HepG2 (cell line): Measurements from ENCODE around the gene WDR6. TPM values are rescaled to one million over a fixed set of nuclear protein-coding genes. Genes with fewer than 3 reads are reported as not detected.
A peak's percentile ranks its signal among the peaks of the same experiment; 100 is the strongest.

Source experiments
- ELF3 ChIP-seq: IDR thresholded peaks from 2 replicates; pipeline ENCODE4 v1.6.1; 2016; ENCODE audit warnings: missing genetic modification reagents, missing compliant biosample characterization
- KDM2A ChIP-seq: sonication (generic); formaldehyde crosslinking; IDR thresholded peaks from 2 replicates; pipeline ENCODE4 v1.4.0; 2020; ENCODE audit warnings: low read depth, missing genetic modification reagents, borderline replicate concordance
- PITX1 ChIP-seq: sonication (generic); formaldehyde crosslinking; IDR thresholded peaks from 2 replicates; pipeline ENCODE4 v1.5.1; 2020; ENCODE audit warnings: mild to moderate bottlenecking, missing genetic modification reagents
- RBM22 ChIP-seq: fragments of 200-400 bp; formaldehyde crosslinking; optimal IDR thresholded peaks from 2 replicates; pipeline ENCODE3; 2017; ENCODE audit warnings: mild to moderate bottlenecking, low read length, moderate library complexity
- SKI ChIP-seq: fragments of 450-650 bp; IDR thresholded peaks from one replicate; pipeline ENCODE4 v1.6.1; 2018; ENCODE audit warnings: mild to moderate bottlenecking; ENCODE audit not compliant: partially characterized antibody
- SP1 ChIP-seq, 2 experiments: fragments of 450-650 bp in 1 of 2; sonication (generic) in 1 of 2; formaldehyde crosslinking in 1 of 2; IDR thresholded peaks; 2 replicates each; pipeline versions ENCODE4 v1.4.0 to v1.6.1; 2016 to 2020; ENCODE audit warnings: missing genetic modification reagents in 1 of 2
- TGIF2 ChIP-seq: IDR thresholded peaks from 2 replicates; pipeline ENCODE4 v1.6.1; 2016; ENCODE audit warnings: control low read depth, missing compliant biosample characterization
- ZNF335 ChIP-seq: sonication (generic); formaldehyde crosslinking; IDR thresholded peaks from 2 replicates; pipeline ENCODE4 v1.4.0; 2020; ENCODE audit warnings: missing genetic modification reagents
- ZNF350 ChIP-seq: sonication (generic); formaldehyde crosslinking; IDR thresholded peaks from 2 replicates; pipeline ENCODE4 v1.4.0; 2020; ENCODE audit warnings: mild to moderate bottlenecking, low read depth, missing genetic modification reagents, borderline replicate concordance
- ZNF556 ChIP-seq: sonication (generic); formaldehyde crosslinking; IDR thresholded peaks from 2 replicates; pipeline ENCODE4 v1.4.0; 2020; ENCODE audit warnings: mild to moderate bottlenecking, missing genetic modification reagents, borderline replicate concordance
- ZNF557 ChIP-seq: sonication (generic); formaldehyde crosslinking; IDR thresholded peaks from 2 replicates; pipeline ENCODE4 v1.4.0; 2020; ENCODE audit warnings: missing genetic modification reagents
- ZNF564 ChIP-seq: sonication (generic); formaldehyde crosslinking; IDR thresholded peaks from 2 replicates; pipeline ENCODE4 v1.8.1; 2023; ENCODE audit warnings: mild to moderate bottlenecking, missing genetic modification reagents
- ZNF761 ChIP-seq: sonication (generic); formaldehyde crosslinking; conservative IDR thresholded peaks from 2 replicates; pipeline ENCODE4 v1.4.0; 2020; ENCODE audit warnings: mild to moderate bottlenecking, missing genetic modification reagents
- polyA plus RNA-seq, 8 experiments: library from polyadenylated mRNA; depleted of rRNA in 3 of 8; stranded (reverse) in 7 of 8; unstranded in 1 of 8; fragments of >200 nt; fragmentation: Illumina TruSeq in 4 of 8; extraction: Trizol in 4 of 8; gene quantifications; 2 replicates each; pipeline versions ENCODE4 v1.2.1 to v1.2.3, GENCODE V29; 2011 to 2016; ENCODE audit warnings: low read depth in 4 of 8, missing spikeins in 1 of 8, mixed read lengths in 1 of 8; ENCODE audit not compliant: insufficient read depth in 1 of 8
- total RNA-seq, 5 experiments: library from RNA; depleted of rRNA; stranded (reverse); fragments of >200 nt; fragmentation: Illumina TruSeq; extraction: Trizol; gene quantifications; 2 replicates each; pipeline ENCODE4 v1.2.3, GENCODE V29; 2016; ENCODE audit warnings: low read depth in 1 of 5
- TF ChIP-seq, protein P1 (sequence below): sonication (generic); formaldehyde crosslinking; IDR thresholded peaks from 2 replicates; pipeline ENCODE4 v1.4.0; 2020; ENCODE audit warnings: missing genetic modification reagents, borderline replicate concordance
- TF ChIP-seq, protein P2 (sequence below): sonication (generic); formaldehyde crosslinking; IDR thresholded peaks from 2 replicates; pipeline ENCODE4 v1.4.0; 2020; ENCODE audit warnings: missing genetic modification reagents
- TF ChIP-seq, protein P3 (sequence below): sonication (generic); formaldehyde crosslinking; IDR thresholded peaks from 2 replicates; pipeline ENCODE4 v1.4.0; 2020; ENCODE audit warnings: missing genetic modification reagents, mild to moderate bottlenecking, borderline replicate concordance
- TF ChIP-seq, protein P4 (sequence below): sonication (generic); formaldehyde crosslinking; IDR thresholded peaks from 2 replicates; pipeline ENCODE4 v1.4.0; 2020; ENCODE audit warnings: missing genetic modification reagents
- TF ChIP-seq, protein P5 (sequence below): sonication (generic); formaldehyde crosslinking; IDR thresholded peaks from 2 replicates; pipeline ENCODE4 v1.4.0; 2020; ENCODE audit warnings: missing genetic modification reagents
- TF ChIP-seq, protein P6 (sequence below): fragments of 450-650 bp; IDR thresholded peaks from 2 replicates; pipeline ENCODE4 v1.6.1; 2016

The WDR6 gene
- total and polyA plus RNA-seq, 2 of the 13 experiments (the other 11 are each of a cell fraction or from before 2014, with no cell fraction given): 73.4 to 139 TPM

DNA sequence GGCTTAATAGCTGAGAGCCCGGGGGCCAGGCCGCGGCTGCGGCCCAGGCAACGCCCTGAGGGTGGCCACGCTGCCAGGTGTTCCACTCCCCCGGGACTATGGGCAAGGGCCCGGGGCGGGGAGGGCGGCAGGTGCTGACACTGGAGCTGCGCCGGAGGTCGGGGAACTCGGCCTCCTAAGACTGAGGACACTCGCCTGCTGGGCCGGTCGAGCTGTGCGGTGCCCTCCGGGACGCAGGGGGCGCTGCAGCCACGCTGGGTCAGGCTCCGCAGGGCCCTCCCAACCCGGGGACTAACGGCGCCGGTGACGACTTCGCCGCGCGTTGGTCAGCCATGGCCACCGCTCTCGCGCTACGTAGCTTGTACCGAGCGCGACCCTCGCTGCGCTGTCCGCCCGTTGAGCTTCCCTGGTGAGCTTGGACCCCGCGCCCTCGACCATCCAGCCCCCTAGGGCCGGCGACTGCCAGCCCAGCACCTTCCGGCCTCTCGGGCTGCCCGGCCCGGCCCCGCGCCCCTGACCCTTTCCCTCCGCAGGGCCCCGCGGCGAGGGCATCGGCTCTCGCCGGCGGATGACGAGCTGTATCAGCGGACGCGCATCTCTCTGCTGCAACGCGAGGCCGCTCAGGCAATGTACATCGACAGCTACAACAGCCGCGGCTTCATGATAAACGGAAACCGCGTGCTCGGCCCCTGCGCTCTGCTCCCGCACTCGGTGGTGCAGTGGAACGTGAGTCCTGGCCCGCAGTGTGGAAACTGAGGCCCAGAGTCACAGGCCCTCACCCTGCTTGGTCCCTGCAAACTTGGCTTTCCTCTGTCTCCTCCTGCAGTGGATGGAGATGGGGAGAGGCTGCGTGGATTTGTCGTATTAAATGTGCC, 14.9 kb downstream of the WDR6 start, which contains the start of gene NDUFAF3 (continued):
- peak; percentile 90 for TF ChIP-seq KDM2A (CRISPR knock-in tag)
- TF ChIP-seq PITX1 (CRISPR knock-in tag): peak; percentile 58; the same call in 1 of the 2 replicates
- no peak; the same call in 1 of the 2 replicates for TF ChIP-seq ZNF761
- TF ChIP-seq ZNF557 (CRISPR knock-in tag): peak; percentile 85; the same call in 1 of the 2 replicates
- TF ChIP-seq SP1 (IDR thresholded peaks at IDR 0.05): no peak
- TF ChIP-seq SP1 (CRISPR knock-in tag; IDR thresholded peaks at IDR 0.05): peak; percentile 71
- no peak for TF ChIP-seq SKI
- no peak; the same call in 1 of the 2 replicates for TF ChIP-seq ZNF335 (CRISPR knock-in tag)
- TF ChIP-seq, protein P1, sequence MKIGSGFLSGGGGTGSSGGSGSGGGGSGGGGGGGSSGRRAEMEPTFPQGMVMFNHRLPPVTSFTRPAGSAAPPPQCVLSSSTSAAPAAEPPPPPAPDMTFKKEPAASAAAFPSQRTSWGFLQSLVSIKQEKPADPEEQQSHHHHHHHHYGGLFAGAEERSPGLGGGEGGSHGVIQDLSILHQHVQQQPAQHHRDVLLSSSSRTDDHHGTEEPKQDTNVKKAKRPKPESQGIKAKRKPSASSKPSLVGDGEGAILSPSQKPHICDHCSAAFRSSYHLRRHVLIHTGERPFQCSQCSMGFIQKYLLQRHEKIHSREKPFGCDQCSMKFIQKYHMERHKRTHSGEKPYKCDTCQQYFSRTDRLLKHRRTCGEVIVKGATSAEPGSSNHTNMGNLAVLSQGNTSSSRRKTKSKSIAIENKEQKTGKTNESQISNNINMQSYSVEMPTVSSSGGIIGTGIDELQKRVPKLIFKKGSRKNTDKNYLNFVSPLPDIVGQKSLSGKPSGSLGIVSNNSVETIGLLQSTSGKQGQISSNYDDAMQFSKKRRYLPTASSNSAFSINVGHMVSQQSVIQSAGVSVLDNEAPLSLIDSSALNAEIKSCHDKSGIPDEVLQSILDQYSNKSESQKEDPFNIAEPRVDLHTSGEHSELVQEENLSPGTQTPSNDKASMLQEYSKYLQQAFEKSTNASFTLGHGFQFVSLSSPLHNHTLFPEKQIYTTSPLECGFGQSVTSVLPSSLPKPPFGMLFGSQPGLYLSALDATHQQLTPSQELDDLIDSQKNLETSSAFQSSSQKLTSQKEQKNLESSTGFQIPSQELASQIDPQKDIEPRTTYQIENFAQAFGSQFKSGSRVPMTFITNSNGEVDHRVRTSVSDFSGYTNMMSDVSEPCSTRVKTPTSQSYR (CRISPR knock-in tag): no peak; the same call in 1 of the 2 replicates
- TF ChIP-seq RBM22: no peak
- no peak; the same call in 1 of the 2 replicates for TF ChIP-seq ELF3 (CRISPR knock-in tag)
- TF ChIP-seq, protein P2, sequence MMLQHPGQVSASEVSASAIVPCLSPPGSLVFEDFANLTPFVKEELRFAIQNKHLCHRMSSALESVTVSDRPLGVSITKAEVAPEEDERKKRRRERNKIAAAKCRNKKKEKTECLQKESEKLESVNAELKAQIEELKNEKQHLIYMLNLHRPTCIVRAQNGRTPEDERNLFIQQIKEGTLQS: 0 out of 2 replicates have a peak, but pooled peaks have one; percentile 18
- TF ChIP-seq ZNF556 (CRISPR knock-in tag): peak; percentile 82; the same call in 1 of the 2 replicates
- TF ChIP-seq ZNF350 (CRISPR knock-in tag): peak; percentile 60
- TF ChIP-seq, protein P3, sequence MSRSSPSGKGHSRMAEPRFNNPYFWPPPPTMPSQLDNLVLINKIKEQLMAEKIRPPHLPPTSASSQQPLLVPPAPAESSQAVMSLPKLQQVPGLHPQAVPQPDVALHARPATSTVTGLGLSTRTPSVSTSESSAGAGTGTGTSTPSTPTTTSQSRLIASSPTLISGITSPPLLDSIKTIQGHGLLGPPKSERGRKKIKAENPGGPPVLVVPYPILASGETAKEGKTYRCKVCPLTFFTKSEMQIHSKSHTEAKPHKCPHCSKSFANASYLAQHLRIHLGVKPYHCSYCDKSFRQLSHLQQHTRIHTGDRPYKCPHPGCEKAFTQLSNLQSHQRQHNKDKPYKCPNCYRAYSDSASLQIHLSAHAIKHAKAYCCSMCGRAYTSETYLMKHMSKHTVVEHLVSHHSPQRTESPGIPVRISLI (CRISPR knock-in tag): no peak
- TF ChIP-seq, protein P4, sequence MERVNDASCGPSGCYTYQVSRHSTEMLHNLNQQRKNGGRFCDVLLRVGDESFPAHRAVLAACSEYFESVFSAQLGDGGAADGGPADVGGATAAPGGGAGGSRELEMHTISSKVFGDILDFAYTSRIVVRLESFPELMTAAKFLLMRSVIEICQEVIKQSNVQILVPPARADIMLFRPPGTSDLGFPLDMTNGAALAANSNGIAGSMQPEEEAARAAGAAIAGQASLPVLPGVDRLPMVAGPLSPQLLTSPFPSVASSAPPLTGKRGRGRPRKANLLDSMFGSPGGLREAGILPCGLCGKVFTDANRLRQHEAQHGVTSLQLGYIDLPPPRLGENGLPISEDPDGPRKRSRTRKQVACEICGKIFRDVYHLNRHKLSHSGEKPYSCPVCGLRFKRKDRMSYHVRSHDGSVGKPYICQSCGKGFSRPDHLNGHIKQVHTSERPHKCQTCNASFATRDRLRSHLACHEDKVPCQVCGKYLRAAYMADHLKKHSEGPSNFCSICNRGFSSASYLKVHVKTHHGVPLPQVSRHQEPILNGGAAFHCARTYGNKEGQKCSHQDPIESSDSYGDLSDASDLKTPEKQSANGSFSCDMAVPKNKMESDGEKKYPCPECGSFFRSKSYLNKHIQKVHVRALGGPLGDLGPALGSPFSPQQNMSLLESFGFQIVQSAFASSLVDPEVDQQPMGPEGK (CRISPR knock-in tag): peak; percentile 59
- peak; percentile 55; the same call in 1 of the 2 replicates for TF ChIP-seq ZNF564 (CRISPR knock-in tag)
- TF ChIP-seq, protein P5, sequence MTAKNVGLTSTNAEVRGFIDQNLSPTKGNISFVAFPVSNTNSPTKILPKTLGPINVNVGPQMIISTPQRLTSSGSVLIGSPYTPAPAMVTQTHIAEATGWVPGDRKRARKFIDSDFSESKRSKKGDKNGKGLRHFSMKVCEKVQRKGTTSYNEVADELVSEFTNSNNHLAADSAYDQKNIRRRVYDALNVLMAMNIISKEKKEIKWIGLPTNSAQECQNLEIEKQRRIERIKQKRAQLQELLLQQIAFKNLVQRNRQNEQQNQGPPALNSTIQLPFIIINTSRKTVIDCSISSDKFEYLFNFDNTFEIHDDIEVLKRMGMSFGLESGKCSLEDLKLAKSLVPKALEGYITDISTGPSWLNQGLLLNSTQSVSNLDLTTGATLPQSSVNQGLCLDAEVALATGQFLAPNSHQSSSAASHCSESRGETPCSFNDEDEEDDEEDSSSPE (CRISPR knock-in tag): no peak; the same call in none of the 2 replicates
- TF ChIP-seq, protein P6, sequence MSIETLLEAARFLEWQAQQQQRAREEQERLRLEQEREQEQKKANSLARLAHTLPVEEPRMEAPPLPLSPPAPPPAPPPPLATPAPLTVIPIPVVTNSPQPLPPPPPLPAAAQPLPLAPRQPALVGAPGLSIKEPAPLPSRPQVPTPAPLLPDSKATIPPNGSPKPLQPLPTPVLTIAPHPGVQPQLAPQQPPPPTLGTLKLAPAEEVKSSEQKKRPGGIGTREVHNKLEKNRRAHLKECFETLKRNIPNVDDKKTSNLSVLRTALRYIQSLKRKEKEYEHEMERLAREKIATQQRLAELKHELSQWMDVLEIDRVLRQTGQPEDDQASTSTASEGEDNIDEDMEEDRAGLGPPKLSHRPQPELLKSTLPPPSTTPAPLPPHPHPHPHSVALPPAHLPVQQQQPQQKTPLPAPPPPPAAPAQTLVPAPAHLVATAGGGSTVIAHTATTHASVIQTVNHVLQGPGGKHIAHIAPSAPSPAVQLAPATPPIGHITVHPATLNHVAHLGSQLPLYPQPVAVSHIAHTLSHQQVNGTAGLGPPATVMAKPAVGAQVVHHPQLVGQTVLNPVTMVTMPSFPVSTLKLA: no peak
- peak; percentile 82 for TF ChIP-seq TGIF2
